Stomach smooth muscle (tissue), 2 donors: ENCODE results near the gene WWC1.
"Not testable (repeated sequence)": the region's sequence is repeated elsewhere in the genome, so short reads cannot be mapped to it uniquely, and the experiment has no call there.

Experiments used
- H3K27ac ChIP-seq: one replicate; pipeline ENCODE4 v1.7.0; 2013; ENCODE audit warnings: mild to moderate bottlenecking, low read length, inconsistent platforms
- H3K27me3 ChIP-seq, 2 donors: one replicate each; pipeline ENCODE4 v1.7.0; 2013; ENCODE audit warnings: low read length in 2 of 2; ENCODE audit not compliant: insufficient read depth in 2 of 2, control insufficient read depth in 1 of 2
- H3K36me3 ChIP-seq, 2 donors: one replicate each; pipeline ENCODE4 v1.7.0; 2013; ENCODE audit warnings: low read length in 2 of 2; ENCODE audit not compliant: control insufficient read depth in 2 of 2, insufficient read depth in 2 of 2
- H3K4me1 ChIP-seq: one replicate; pipeline ENCODE4 v1.7.0; 2013; ENCODE audit warnings: low read length; ENCODE audit not compliant: control insufficient read depth, insufficient read depth
- H3K4me3 ChIP-seq, 2 donors: one replicate each; pipeline ENCODE4 v1.7.0; 2013; ENCODE audit warnings: low read length in 2 of 2
- H3K9ac ChIP-seq, 2 donors: one replicate each; pipeline ENCODE4 v1.7.0; 2013; ENCODE audit warnings: low read length in 2 of 2, mild to moderate bottlenecking in 1 of 2
- H3K9me3 ChIP-seq, 2 donors: one replicate each; pipeline ENCODE4 v1.7.0; 2013; ENCODE audit warnings: low read length in 2 of 2; ENCODE audit not compliant: control insufficient read depth in 2 of 2
- donor health status: healthy.
- donor health status: Pancreatic carcinoma.

WWC1 gene

DNA sequence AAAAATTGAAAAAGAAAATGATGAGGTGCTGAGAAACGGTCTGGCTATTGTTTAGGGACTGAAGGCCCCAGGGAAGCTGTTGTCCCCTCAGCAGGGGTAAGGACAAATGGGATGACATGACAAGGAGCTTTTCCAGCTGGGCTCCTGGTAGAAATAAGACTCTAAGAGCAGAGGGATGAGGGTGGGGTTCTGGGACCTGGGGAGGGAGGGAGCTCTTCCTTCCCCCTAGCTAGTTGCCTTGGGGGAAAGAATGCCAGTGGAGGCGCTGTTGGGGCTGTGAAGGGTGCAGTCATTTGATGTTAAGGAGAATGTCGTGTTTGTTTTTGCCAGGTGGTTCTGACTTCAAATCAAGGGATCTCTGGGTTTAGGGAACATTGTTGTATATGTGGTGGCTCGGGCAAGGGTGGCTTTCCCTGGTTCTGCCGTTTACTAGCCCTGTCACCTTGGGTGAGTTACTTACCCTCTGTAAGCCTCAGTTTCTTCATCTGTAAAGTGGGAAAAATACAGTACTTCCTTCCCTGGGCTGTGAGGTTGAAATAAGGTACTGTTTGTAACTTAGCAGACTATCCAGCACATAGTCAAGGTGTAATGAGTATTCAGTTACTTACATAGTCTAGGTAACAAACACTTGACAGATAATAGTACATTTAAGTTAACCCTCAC, 47.8 kb downstream of the WWC1 start:
- no peak overlapping the region for H3K27ac ChIP-seq
- no peaks in the 10 kb centered on the region for H3K36me3 ChIP-seq
- no peaks in the 10 kb centered on the region for H3K27me3 ChIP-seq
- peaks cover under 1% of the 10 kb centered on the region for H3K4me1 ChIP-seq
- H3K9ac ChIP-seq = no peak overlapping the region
- no peak overlapping the region for H3K4me3 ChIP-seq
- H3K9me3 ChIP-seq = peaks cover 0 to 4% of the 10 kb centered on the region in 2 donors

DNA sequence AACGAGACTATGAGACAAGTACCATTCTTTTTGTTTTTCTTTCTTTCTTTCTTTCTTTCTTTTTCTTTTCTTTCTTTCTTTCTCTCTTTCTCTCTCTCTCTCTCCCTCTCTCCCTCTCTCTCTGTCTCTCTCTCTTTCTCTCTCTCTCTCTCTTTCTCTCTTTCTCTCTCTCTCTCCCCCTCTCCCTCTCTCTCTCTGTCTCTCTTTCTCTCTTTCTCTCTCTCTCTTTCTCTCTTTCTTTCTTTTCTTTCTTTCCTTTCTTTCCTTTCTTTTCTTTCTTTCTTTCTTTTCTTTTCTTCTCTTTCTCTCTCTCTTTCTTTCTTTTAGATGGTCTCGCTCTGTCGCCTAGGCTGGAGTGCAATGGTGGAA, 48.3 kb downstream of the WWC1 start:
- H3K9ac ChIP-seq, H3K27ac ChIP-seq, H3K4me1 ChIP-seq, H3K36me3 ChIP-seq, H3K4me3 ChIP-seq, H3K9me3 ChIP-seq, H3K27me3 ChIP-seq: not testable (repeated sequence)

DNA sequence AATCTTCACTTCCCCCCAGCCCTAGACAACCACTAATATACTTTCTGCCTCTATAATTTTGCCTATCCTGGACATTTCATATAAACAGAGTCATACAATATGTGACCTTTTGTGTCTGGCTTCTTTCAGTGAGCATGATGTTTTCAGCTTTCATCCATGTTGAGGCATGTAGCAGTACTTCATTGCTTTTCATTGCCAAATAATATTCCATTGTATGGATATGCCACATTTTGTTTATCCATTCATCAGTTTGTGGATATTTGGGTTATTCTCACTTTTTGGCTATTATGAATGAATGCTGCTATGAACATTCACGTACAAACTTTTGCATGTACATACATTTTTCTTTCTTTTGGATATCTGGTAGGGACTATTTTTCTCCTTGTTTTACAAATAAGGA, 49.0 kb downstream of the WWC1 start:
- Histone ChIP-seq H3K36me3 (no peaks in the 10 kb centered on the region), H3K27me3 (no peaks in the 10 kb centered on the region), H3K4me3 (no peak overlapping the region), H3K9ac (no peak overlapping the region), H3K9me3 (peaks cover 0 to 4% of the 10 kb centered on the region in 2 donors), H3K4me1 (no peaks in the 10 kb centered on the region), H3K27ac (no peak overlapping the region)

DNA sequence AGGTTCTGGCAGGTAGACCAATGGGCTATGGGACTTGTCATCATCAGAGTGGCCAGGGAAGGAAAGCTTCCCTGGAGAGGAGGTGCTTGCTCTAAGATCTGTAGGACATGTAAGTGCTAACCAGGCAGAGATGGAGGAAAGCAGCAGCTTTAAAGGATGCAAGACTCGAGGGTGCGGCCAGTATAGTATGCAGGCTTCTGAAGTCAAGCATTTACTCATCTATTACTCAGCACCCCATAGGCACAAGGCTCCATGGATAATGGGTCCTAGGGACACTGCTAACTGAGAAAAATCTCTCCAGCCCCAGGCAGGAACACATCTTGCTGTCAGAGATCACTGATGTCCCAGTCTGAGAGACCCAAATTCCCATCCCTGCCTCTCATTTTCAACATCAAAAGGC, 49.7 kb downstream of the WWC1 start:
- no peaks in the 10 kb centered on the region for H3K36me3 ChIP-seq
- H3K4me3 ChIP-seq = no peak overlapping the region

DNA sequence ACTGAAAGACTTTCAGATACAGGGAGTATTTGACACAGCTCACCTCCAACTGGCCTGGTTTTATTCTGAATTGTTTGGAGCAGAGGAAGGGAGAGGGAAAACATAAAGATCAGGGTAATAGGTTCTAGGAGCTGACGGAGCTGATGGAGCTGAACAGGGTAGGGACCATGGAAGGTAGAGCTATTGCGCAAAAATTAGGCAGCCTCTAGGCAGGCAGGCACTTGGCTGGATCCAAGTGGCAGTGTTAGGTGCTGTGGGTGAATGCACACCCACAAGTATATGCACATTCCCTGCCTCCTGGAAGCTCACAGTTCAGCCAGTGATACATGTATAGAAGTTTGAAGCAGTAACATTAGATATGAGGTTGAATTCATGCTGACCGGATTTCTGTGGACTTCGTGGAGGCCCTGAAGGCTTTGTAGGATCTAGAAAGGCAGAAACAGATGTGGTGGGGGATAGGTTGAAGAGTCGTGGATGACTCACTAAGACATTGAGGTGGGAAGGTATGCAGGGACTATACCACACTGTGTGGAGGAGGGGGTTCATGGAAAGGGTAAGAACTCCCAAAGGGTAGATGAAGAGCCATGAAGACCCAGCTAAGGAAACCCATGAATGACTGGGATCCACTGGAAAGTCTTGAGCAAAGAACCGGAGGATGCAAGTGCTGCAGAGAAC, 50.8 kb downstream of the WWC1 start:
- no peak overlapping the region for H3K9ac ChIP-seq
- H3K9me3 ChIP-seq = peaks cover 0 to 4% of the 10 kb centered on the region in 2 donors
- no peak overlapping the region for H3K27ac ChIP-seq
- H3K36me3 ChIP-seq = no peaks in the 10 kb centered on the region
- no peaks in the 10 kb centered on the region for H3K4me1 ChIP-seq
- H3K4me3 ChIP-seq = no peak overlapping the region
- H3K27me3 ChIP-seq = no peaks in the 10 kb centered on the region

More for the DNA sequence above, 49.7 kb downstream of the WWC1 start:
- H3K27me3 ChIP-seq = no peaks in the 10 kb centered on the region
- no peaks in the 10 kb centered on the region for H3K4me1 ChIP-seq
- no peak overlapping the region for H3K9ac ChIP-seq
- no peak overlapping the region for H3K27ac ChIP-seq
- H3K9me3 ChIP-seq = peaks cover 0 to 4% of the 10 kb centered on the region in 2 donors

DNA sequence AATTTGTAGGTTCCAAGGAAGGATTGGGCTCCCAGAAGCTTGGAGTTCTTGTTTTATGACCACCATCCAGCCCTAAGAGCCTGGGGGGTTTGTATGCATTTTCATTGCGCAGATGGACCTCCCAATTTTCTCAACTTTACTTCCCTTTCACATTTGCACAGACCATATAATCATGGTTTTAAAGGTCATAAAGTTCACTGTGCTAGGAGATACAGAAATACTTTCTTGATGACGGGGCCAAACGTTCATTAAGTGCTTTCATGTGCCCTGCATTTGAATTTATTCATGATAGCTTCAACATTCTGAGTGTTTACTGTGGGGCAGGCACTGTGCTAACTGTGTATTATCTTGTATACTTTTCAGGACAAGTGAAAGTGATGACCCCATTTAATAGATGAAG, 51.5 kb downstream of the WWC1 start:
- Histone ChIP-seq H3K9ac (no peak overlapping the region), H3K9me3 (peaks cover 0 to 4% of the 10 kb centered on the region in 2 donors), H3K4me3 (no peak overlapping the region), H3K4me1 (no peaks in the 10 kb centered on the region), H3K36me3 (no peaks in the 10 kb centered on the region), H3K27ac (no peak overlapping the region), H3K27me3 (no peaks in the 10 kb centered on the region)

DNA sequence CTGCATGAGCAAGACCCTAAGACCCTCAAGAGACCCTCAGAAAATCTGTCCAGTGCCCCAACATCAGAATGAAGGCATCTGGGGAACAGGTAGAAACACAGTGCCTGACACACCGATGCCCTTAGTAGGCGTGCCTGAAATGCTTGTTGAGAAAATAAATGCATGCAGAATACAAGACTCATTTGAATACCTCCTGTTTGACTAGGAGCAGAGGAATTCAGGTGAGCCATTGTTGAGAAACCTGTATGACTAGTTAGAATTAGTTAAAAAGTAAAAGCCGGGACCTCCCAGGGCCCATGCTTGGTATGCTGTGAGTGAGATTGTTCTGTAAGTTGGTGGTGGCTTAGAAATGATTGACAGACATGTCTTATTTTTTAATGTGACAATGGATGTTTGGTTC, 55.0 kb downstream of the WWC1 start:
- H3K27ac ChIP-seq = no peak overlapping the region

DNA sequence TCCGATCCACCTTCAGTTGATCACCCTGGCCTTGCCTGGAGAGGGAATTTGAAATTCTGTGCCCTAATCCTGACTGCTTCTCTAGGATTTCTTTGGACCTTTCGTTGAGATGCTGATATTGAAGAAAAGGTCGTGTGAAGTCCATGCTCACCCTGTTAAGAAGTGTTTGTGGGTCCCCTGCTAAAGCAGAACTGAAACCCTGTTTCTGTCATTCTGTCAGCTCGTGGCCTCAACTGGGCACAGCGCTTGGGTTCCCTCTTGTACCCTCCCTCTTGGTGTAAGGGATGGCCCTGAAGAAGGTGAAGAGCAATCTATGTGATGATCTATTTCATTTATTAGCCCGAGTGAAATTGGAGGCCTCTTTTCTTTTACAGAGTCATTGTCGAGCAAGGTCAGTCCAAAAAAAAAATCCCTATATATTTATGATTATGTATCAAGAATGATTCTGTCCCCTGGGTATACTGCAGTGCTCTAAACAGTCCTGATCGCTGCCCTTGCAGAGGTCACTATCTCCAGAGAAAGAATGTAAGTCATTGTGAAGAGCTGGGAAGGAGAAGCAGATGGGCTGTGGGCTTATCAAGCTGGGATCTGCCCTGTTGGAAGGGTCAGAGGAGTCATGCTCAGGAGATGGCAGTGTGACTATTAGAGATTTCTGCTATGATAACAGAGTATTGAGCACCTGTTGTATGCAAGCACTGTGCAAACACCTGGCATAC, 56.1 kb downstream of the WWC1 start:
- Histone ChIP-seq H3K9me3 (no peaks in the 10 kb centered on the region), H3K4me1 (no peaks in the 10 kb centered on the region), H3K27me3 (no peaks in the 10 kb centered on the region), H3K27ac (no peak overlapping the region), H3K4me3 (no peak overlapping the region), H3K9ac (no peak overlapping the region), H3K36me3 (no peaks in the 10 kb centered on the region)

More for the DNA sequence above, 55.0 kb downstream of the WWC1 start:
- Histone ChIP-seq H3K4me1 (no peaks in the 10 kb centered on the region), H3K36me3 (no peaks in the 10 kb centered on the region), H3K9ac (no peak overlapping the region), H3K27me3 (no peaks in the 10 kb centered on the region), H3K9me3 (no peaks in the 10 kb centered on the region), H3K4me3 (no peak overlapping the region)

DNA sequence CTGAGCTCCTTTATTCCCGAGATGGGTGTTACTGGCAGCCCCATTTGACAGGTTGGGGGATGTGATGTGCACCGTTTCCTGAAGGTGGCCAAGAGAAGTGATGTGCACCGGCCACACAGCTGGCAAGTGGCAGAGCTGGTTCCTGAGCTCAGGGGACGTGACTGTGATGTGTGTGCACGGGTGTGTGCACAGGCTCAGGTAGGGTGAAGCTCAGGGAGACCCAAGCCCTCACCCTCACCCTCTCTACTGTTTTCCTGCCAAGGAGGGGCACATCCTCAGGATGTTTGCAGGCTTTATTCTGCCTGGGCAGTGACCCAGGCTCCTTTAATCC, 56.6 kb downstream of the WWC1 start:
- no peak overlapping the region for H3K27ac ChIP-seq
- H3K4me1 ChIP-seq = no peaks in the 10 kb centered on the region

DNA sequence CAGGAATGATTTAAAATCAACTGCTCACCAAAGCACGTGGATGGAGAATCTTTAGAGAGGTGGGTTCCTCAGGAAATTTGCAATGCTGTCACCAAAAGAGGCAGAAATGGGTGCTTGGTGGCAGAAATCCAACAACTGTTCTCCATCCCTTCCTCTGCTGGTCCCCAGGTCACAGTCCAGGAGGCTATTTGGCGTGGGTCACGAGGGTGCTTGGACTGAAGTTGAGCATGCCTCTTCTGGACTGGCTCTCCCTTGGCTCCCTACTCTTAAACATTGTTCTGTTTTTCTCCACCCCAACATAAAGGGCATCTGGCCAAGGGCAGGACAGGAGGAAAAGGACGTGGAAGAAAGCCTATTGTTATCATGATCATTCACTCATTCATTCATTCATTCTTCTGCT, 58.9 kb downstream of the WWC1 start:
- Histone ChIP-seq H3K4me3 (no peak overlapping the region), H3K9ac (no peak overlapping the region), H3K27ac (no peak overlapping the region), H3K4me1 (no peaks in the 10 kb centered on the region), H3K9me3 (no peaks in the 10 kb centered on the region), H3K36me3 (no peaks in the 10 kb centered on the region), H3K27me3 (no peaks in the 10 kb centered on the region)

More for the DNA sequence above, 56.6 kb downstream of the WWC1 start:
- no peaks in the 10 kb centered on the region for H3K36me3 ChIP-seq
- no peaks in the 10 kb centered on the region for H3K9me3 ChIP-seq
- H3K4me3 ChIP-seq = no peak overlapping the region
- no peaks in the 10 kb centered on the region for H3K27me3 ChIP-seq
- H3K9ac ChIP-seq = no peak overlapping the region
